ENCODE measurements around the gene CNNM2. TPM values are rescaled to one million over a fixed set of nuclear protein-coding genes. Genes with fewer than 3 reads are reported as not detected.
A peak's percentile ranks its signal among the peaks of the same experiment; 100 is the strongest.
"Not testable (repeated sequence)": the region's sequence is repeated elsewhere in the genome, so short reads cannot be mapped to it uniquely, and the experiment has no call there.

The CNNM2 gene
- total RNA-seq, 1 experiment from 2014 or later = 7.2 TPM

DNA sequence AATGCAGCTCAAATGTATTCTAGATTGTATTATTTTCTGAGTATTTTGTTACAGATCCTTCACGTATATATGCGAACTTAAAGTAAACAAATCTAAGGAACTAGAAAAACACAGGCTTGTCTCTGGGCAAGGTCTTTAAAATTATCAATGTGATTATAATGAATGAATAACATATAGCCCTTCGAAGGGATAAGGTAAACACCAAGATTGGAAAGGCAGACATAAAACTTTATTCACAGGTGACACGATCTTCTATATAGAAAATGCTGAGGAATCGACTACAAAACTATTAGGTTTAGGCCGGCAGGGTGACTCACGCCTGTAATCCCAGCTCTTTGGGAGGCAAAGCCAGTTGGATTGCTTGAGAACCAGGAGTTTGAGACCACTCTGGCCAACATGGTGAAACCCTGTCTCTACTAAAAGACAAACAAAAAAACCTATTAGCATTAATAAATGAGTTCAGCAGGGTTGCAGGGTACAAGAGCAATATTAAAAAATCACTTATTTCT is 80.4 kb downstream of the CNNM2 start:
- no peaks in the 10 kb centered on the region for H3K9me3 ChIP-seq (ENCODE audit: low read length)
- intact Hi-C loops (cut with micrococcal nuclease) = loop anchor here (1.0 kb wide), 1 partner anchor 9 kb away; no protein-coding TSS in a partner anchor
- peak overlapping the region; percentile 32; the same call in 1 of the 2 replicates for H3K4me3 ChIP-seq (ENCODE audit: low read length)
- no peak overlapping the region for H3K9ac ChIP-seq (ENCODE audit: low read length)
- H4K20me1 ChIP-seq (ENCODE audit: low read length) = no peaks in the 10 kb centered on the region
- H3K4me2 ChIP-seq (ENCODE audit: low read length) = peak overlapping the region; percentile 67
- ChIA-PET POLR2A (ENCODE audit: unreplicated experiment) (no interaction called here), CTCF (interaction anchor here (0.7 kb wide), 1 partner anchor 27 kb away, joined by 3 read pairs; no protein-coding TSS in a partner anchor)
- peaks cover 4% of the 10 kb centered on the region for H3F3A ChIP-seq (ENCODE audit: low read length, unreplicated experiment)
- no peaks in the 10 kb centered on the region for H3K9me2 ChIP-seq (replicated peaks; ENCODE audit: low read length)
- H3K36me3 ChIP-seq (ENCODE audit: low read depth, low read length) = no peaks in the 10 kb centered on the region
- peak; percentile 72 for ATAC-seq
- DNase-seq = peak; percentile 56
- no peak overlapping the region for H2AFZ ChIP-seq (ENCODE audit: low read length)
- H3K4me1 ChIP-seq (ENCODE audit: insufficient read depth, low read length) = peaks cover 20% of the 10 kb centered on the region
- TF ChIP-seq EZH2 (IDR thresholded peaks at IDR 0.05; ENCODE audit: low read length, unreplicated experiment) (no peak), EZH2phosphoT487 (IDR thresholded peaks at IDR 0.05; ENCODE audit: borderline replicate concordance, low read length) (no peak)
- TF ChIP-seq, protein P1, sequence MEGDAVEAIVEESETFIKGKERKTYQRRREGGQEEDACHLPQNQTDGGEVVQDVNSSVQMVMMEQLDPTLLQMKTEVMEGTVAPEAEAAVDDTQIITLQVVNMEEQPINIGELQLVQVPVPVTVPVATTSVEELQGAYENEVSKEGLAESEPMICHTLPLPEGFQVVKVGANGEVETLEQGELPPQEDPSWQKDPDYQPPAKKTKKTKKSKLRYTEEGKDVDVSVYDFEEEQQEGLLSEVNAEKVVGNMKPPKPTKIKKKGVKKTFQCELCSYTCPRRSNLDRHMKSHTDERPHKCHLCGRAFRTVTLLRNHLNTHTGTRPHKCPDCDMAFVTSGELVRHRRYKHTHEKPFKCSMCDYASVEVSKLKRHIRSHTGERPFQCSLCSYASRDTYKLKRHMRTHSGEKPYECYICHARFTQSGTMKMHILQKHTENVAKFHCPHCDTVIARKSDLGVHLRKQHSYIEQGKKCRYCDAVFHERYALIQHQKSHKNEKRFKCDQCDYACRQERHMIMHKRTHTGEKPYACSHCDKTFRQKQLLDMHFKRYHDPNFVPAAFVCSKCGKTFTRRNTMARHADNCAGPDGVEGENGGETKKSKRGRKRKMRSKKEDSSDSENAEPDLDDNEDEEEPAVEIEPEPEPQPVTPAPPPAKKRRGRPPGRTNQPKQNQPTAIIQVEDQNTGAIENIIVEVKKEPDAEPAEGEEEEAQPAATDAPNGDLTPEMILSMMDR (conservative IDR thresholded peaks at IDR 0.05; ENCODE audit: low read depth, low read length) = no peak
- no TSS peak for BruUV-seq (replicated peaks)
- no peaks in the 10 kb centered on the region for H3K79me2 ChIP-seq (ENCODE audit: low read length)
- peak overlapping the region; percentile 55 for H3K27ac ChIP-seq (ENCODE audit: low read length)
- no peaks in the 10 kb centered on the region for H3K27me3 ChIP-seq (ENCODE audit: low read length)

DNA sequence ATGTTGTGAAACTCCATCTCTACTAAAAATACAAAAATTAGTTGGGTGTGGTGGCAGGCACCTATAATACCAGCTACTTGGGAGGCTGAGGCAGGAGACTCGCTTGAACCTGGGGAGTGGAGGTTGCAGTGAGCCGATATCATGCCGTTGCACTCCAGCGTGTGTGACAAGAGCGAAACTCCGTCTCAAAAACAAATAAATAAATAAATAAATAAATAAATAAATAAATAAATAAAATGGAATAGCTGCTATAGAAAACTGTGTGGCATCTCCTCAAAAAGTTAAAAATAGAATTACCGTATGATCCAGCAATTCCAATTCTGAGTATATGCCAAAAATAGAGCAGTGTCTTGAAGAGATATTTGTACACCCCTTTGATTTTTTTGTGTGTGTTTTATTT is 82.0 kb downstream of the CNNM2 start:
- peaks cover 20% of the 10 kb centered on the region for H3K4me1 ChIP-seq (ENCODE audit: insufficient read depth, low read length)

DNA sequence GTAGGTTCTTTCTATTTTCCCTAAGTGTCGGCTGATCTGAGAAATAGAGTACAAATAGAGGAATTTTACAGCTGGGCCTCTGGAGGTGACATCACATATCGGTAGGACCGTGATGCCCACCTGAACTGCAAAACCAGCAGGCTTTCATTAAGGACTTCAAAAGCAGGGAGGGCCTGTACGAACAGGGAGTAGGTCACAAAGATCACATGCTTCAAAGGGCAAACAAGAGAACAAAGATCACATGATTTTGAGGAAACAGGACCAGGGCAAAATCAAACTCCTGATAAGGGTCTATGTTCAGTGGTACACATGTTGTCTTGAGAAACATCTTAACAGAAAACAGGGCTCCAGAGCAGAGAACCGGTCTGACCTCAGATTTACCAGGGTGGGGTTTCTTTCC is 88.9 kb downstream of the CNNM2 start:
- no peak overlapping the region for H2AFZ ChIP-seq (ENCODE audit: low read length)
- CTCF ChIA-PET = no interaction called here
- no peaks in the 10 kb centered on the region for H3K27me3 ChIP-seq (ENCODE audit: low read length)
- no peaks in the 10 kb centered on the region for H3K4me1 ChIP-seq (ENCODE audit: insufficient read depth, low read length)
- no TSS peak for BruUV-seq (replicated peaks)
- no peak for ATAC-seq
- no peak overlapping the region for H3K4me2 ChIP-seq (ENCODE audit: low read length)
- TF ChIP-seq, protein P1 (conservative IDR thresholded peaks at IDR 0.05; ENCODE audit: low read depth, low read length) = no peak
- TF ChIP-seq EZH2 (IDR thresholded peaks at IDR 0.05; ENCODE audit: low read length, unreplicated experiment) (no peak), EZH2phosphoT487 (IDR thresholded peaks at IDR 0.05; ENCODE audit: borderline replicate concordance, low read length) (no peak)
- no peak overlapping the region for H3K4me3 ChIP-seq (ENCODE audit: low read length)
- no peak overlapping the region for H3K27ac ChIP-seq (ENCODE audit: low read length)
- H3K9me2 ChIP-seq (replicated peaks; ENCODE audit: low read length) = no peaks in the 10 kb centered on the region
- no peak overlapping the region for H3K9ac ChIP-seq (ENCODE audit: low read length)
- no peaks in the 10 kb centered on the region for H3K79me2 ChIP-seq (ENCODE audit: low read length)
- POLR2A ChIA-PET (ENCODE audit: unreplicated experiment) = no interaction called here
- no peaks in the 10 kb centered on the region for H3F3A ChIP-seq (ENCODE audit: low read length, unreplicated experiment)
- no peaks in the 10 kb centered on the region for H3K9me3 ChIP-seq (ENCODE audit: low read length)
- H3K36me3 ChIP-seq (ENCODE audit: low read depth, low read length) = no peaks in the 10 kb centered on the region
- no peak for DNase-seq
- H4K20me1 ChIP-seq (ENCODE audit: low read length) = no peaks in the 10 kb centered on the region
- intact Hi-C loops (cut with micrococcal nuclease) = no loop called here

More for the DNA sequence above, 82.0 kb downstream of the CNNM2 start:
- ATAC-seq; H3K79me2 ChIP-seq (ENCODE audit: low read length); H3K9me3 ChIP-seq (ENCODE audit: low read length); DNase-seq; H3K27ac ChIP-seq (ENCODE audit: low read length); H3K4me2 ChIP-seq (ENCODE audit: low read length); H3K9me2 ChIP-seq (replicated peaks; ENCODE audit: low read length); H3K9ac ChIP-seq (ENCODE audit: low read length); H3F3A ChIP-seq (ENCODE audit: low read length, unreplicated experiment); H3K27me3 ChIP-seq (ENCODE audit: low read length); CTCF ChIA-PET; H3K36me3 ChIP-seq (ENCODE audit: low read depth, low read length); intact Hi-C loops (cut with micrococcal nuclease); H2AFZ ChIP-seq (ENCODE audit: low read length); H4K20me1 ChIP-seq (ENCODE audit: low read length); POLR2A ChIA-PET (ENCODE audit: unreplicated experiment); BruUV-seq (replicated peaks); H3K4me3 ChIP-seq (ENCODE audit: low read length): not testable (repeated sequence)
